Measurements from ENCODE around the gene SDK2. TPM values are rescaled to one million over a fixed set of nuclear protein-coding genes. Genes with fewer than 3 reads are reported as not detected.

Gene SDK2
- polyA plus RNA-seq, 2 of the 4 experiments (the other 2 are of a cell fraction) = 0.36 to 0.57 TPM

GRCh38 chr17:73648974-73649373 lies 4.7 kb upstream of the SDK2 start (continued):
- TF ChIP-seq REST (IDR thresholded peaks at IDR 0.05) = no peak
- TF ChIP-seq ATOH8 (CRISPR knock-in tag; IDR thresholded peaks at IDR 0.05; ENCODE audit: low read depth) = no peak
- no peak for TF ChIP-seq HMGXB4 (CRISPR knock-in tag; IDR thresholded peaks at IDR 0.05; ENCODE audit: borderline replicate concordance)

GRCh38 chr17:73648543-73648820 lies 4.2 kb upstream of the SDK2 start:
- Histone ChIP-seq H3K4me3 (no peak overlapping the region), H3K4me1 (peaks cover 4% of the 10 kb centered on the region; the same call in 1 of the 3 replicates), H3K4me2 (no peak overlapping the region), H3K27ac (no peak overlapping the region), H3K9me3 (peaks cover 9% of the 10 kb centered on the region; the same call in 2 of the 3 replicates)
- FAIRE-seq (no peak), DNase-seq (ENCODE audit: low read depth in 1 of 2, low spot score in 1 of 2) (no peak), ATAC-seq (no peak)
- ChIA-PET POLR2A (no interaction called here), CTCF (interaction anchor here (1.5 to 8.3 kb wide), 6 partner anchors 7 to 551 kb away, joined by 3 to 62 read pairs (median 10); no protein-coding TSS in a partner anchor)
- 70% methylated on average over 3 of the region's 3 CpGs for WGBS (ENCODE audit: missing lambda C conversion rate)
- TF ChIP-seq RFX5 (IDR thresholded peaks at IDR 0.05) (no peak), HMGXB4 (CRISPR knock-in tag; IDR thresholded peaks at IDR 0.05; ENCODE audit: borderline replicate concordance) (no peak), SREBF2 (IDR thresholded peaks at IDR 0.05) (no peak), KDM1A (IDR thresholded peaks at IDR 0.05; ENCODE audit: low read depth) (no peak), MAFK (IDR thresholded peaks at IDR 0.05; ENCODE audit: partially characterized antibody) (no peak)

- 64% methylated on average over 12 of the region's 12 CpGs for WGBS (ENCODE audit: missing lambda C conversion rate)
- Histone ChIP-seq H3K27ac (no peak overlapping the region), H3K9me3 (peaks cover 3% of the 10 kb centered on the region; the same call in 1 of the 3 replicates), H3K4me1 (peaks cover 4% of the 10 kb centered on the region; the same call in 1 of the 3 replicates), H3K4me2 (no peak overlapping the region), H3K4me3 (no peak overlapping the region)
- CTCF ChIA-PET = interaction anchor here (1.0 to 8.3 kb wide), 9 partner anchors 8 to 551 kb away, joined by 4 to 64 read pairs (median 25); no protein-coding TSS in a partner anchor
- POLR2A ChIA-PET = interaction anchor here (0.7 kb wide), 1 partner anchor 147 kb away, joined by 3 read pairs; no protein-coding TSS in a partner anchor
- FAIRE-seq = no peak
- no peak for DNase-seq (ENCODE audit: low read depth in 1 of 2, low spot score in 1 of 2)
- TF ChIP-seq HOXB13 (CRISPR knock-in tag; IDR thresholded peaks at IDR 0.05; ENCODE audit: low read depth) (no peak), RARB (CRISPR knock-in tag; IDR thresholded peaks at IDR 0.05) (no peak), MAX (IDR thresholded peaks at IDR 0.05) (no peak), JUN (IDR thresholded peaks at IDR 0.05) (no peak), SREBF2 (IDR thresholded peaks at IDR 0.05) (no peak), SMC3 (IDR thresholded peaks at IDR 0.05) (no peak), ZSCAN20 (CRISPR knock-in tag; IDR thresholded peaks at IDR 0.05) (no peak), EHF (CRISPR knock-in tag; IDR thresholded peaks at IDR 0.05) (no peak), EP300 (IDR thresholded peaks at IDR 0.05) (no peak)
- no peak for ATAC-seq
Observed at GRCh38 chr17:73647772-73648542, 3.7 kb upstream of the SDK2 start.

Measured in A549 (cell line).